GM23338 (cell line): ENCODE results near the gene ANKRD17. TPM values are rescaled to one million over a fixed set of nuclear protein-coding genes. Genes with fewer than 3 reads are reported as not detected.
A peak's percentile ranks its signal among the peaks of the same experiment; 100 is the strongest.

ENCODE experiments used
- ATAC-seq: fragments of 200-7000 bp; cut with Tn5 transposase; 3 replicates; pipeline ENCODE4 v1.9.1; 2020
- DNase-seq: peaks from one replicate; pipeline ENCODE4 v3.0.0-alpha.2; 2015; ENCODE audit warnings: low spot score
- H2AFZ ChIP-seq: fragments of 200-600 bp; sonication (generic); 2 replicates; pipeline ENCODE4 v1.8.0; 2016; ENCODE audit warnings: antibody characterized with exemption, mild to moderate bottlenecking, moderate library complexity
- H3F3A ChIP-seq: fragments of 200-600 bp; sonication (generic); replicated peaks from 2 replicates; pipeline ENCODE4 v1.8.0; 2017; ENCODE audit warnings: antibody characterized with exemption, mixed run types, low read depth
- H3K27ac ChIP-seq: fragments of 200-600 bp; sonication (generic); 2 replicates; pipeline ENCODE4 v1.6.1; 2016; ENCODE audit warnings: low read depth
- H3K27me3 ChIP-seq: fragments of 200-600 bp; sonication (generic); 2 replicates; pipeline ENCODE4 v1.8.0; 2016; ENCODE audit warnings: mild to moderate bottlenecking, mixed run types, moderate library complexity; ENCODE audit not compliant: insufficient read depth
- H3K36me3 ChIP-seq: fragments of 200-600 bp; sonication (generic); 2 replicates; pipeline ENCODE4 v1.8.0; 2016; ENCODE audit warnings: mild to moderate bottlenecking; ENCODE audit not compliant: insufficient read depth
- H3K4me1 ChIP-seq: fragments of 200-600 bp; sonication (generic); 2 replicates; pipeline ENCODE4 v1.8.0; 2016; ENCODE audit warnings: mild to moderate bottlenecking, moderate library complexity; ENCODE audit not compliant: insufficient read depth
- H3K4me2 ChIP-seq: fragments of 200-600 bp; sonication (generic); 2 replicates; pipeline ENCODE4 v1.7.1; 2017; ENCODE audit warnings: mixed run types
- H3K4me3 ChIP-seq: fragments of 200-600 bp; sonication (generic); 2 replicates; pipeline ENCODE4 v1.6.1; 2016; ENCODE audit warnings: mixed run types
- H3K79me2 ChIP-seq: fragments of 200-600 bp; sonication (generic); replicated peaks from 2 replicates; pipeline ENCODE4 v1.8.0; 2017; ENCODE audit warnings: mild to moderate bottlenecking; ENCODE audit not compliant: insufficient read depth
- H3K9me2 ChIP-seq: fragments of 200-600 bp; sonication (generic); 2 replicates; pipeline ENCODE4 v1.8.0; 2017; ENCODE audit not compliant: insufficient read depth
- H4K20me1 ChIP-seq: fragments of 200-600 bp; sonication (generic); replicated peaks from 2 replicates; pipeline ENCODE4 v1.8.0; 2017; ENCODE audit warnings: mild to moderate bottlenecking; ENCODE audit not compliant: insufficient read depth
- H3K27ac Mint-ChIP-seq: 2 replicates; pipeline ENCODE4 v1.8.0; 2020; ENCODE audit warnings: inconsistent platforms, mild to moderate bottlenecking, moderate library complexity, mixed read lengths
- H3K27me3 Mint-ChIP-seq: 3 replicates; pipeline ENCODE4 v1.8.0; 2022; ENCODE audit warnings: low read depth, mild to moderate bottlenecking, moderate library complexity, mixed read lengths, inconsistent platforms; ENCODE audit not compliant: insufficient read depth, poor library complexity
- H3K36me3 Mint-ChIP-seq: 3 replicates; pipeline ENCODE4 v1.8.0; 2021; ENCODE audit warnings: low read depth, mild to moderate bottlenecking, inconsistent platforms, moderate library complexity, mixed read lengths
- H3K4me1 Mint-ChIP-seq: 3 replicates; pipeline ENCODE4 v1.8.0; 2020; ENCODE audit warnings: mild to moderate bottlenecking, inconsistent platforms, mixed read lengths
- H3K4me3 Mint-ChIP-seq: 3 replicates; pipeline ENCODE4 v1.8.0; 2021; ENCODE audit warnings: moderate library complexity, mild to moderate bottlenecking, inconsistent platforms, mixed read lengths
- H3K9me3 Mint-ChIP-seq: 3 replicates; pipeline ENCODE4 v1.8.0; 2020; ENCODE audit warnings: moderate library complexity, mild to moderate bottlenecking, inconsistent platforms, mixed read lengths
- CREB1 ChIP-seq: fragments of 250-450 bp; sonication (Bioruptor Pico); IDR thresholded peaks from 2 replicates; pipeline ENCODE4 v1.5.0; 2020; ENCODE audit warnings: low read depth, mild to moderate bottlenecking, moderate library complexity
- CTCF ChIP-seq, 2 experiments: fragments of 200-600 bp in 1 of 2; sonication (generic) in 1 of 2; conservative IDR thresholded peaks; 2 replicates each; pipeline versions ENCODE4 v1.5.1 to v1.6.1; 2016 to 2017; ENCODE audit warnings: antibody characterized with exemption in 2 of 2, low read depth in 2 of 2, mild to moderate bottlenecking in 2 of 2, moderate library complexity in 1 of 2
- ETS1 ChIP-seq: IDR thresholded peaks from 2 replicates; pipeline ENCODE4 v1.6.1; 2016; ENCODE audit warnings: antibody characterized with exemption
- EZH2 ChIP-seq: fragments of 200-600 bp; sonication (generic); IDR thresholded peaks from one replicate; pipeline ENCODE4 v1.8.0; 2017; ENCODE audit warnings: antibody characterized with exemption, mild to moderate bottlenecking, low read depth; ENCODE audit not compliant: unreplicated experiment
- EZH2phosphoT487 ChIP-seq: fragments of 200-600 bp; sonication (generic); IDR thresholded peaks from one replicate; pipeline ENCODE4 v1.8.1; 2018; ENCODE audit warnings: antibody characterized with exemption; ENCODE audit not compliant: unreplicated experiment
- JUNB ChIP-seq: IDR thresholded peaks from one replicate; pipeline ENCODE4 v1.6.1; 2016; ENCODE audit warnings: antibody characterized with exemption; ENCODE audit not compliant: unreplicated experiment
- NANOG ChIP-seq: IDR thresholded peaks from 2 replicates; pipeline ENCODE4 v1.6.1; 2016; ENCODE audit warnings: antibody characterized with exemption, borderline replicate concordance
- POLR2AphosphoS5 ChIP-seq: IDR thresholded peaks from 2 replicates; pipeline ENCODE4 v1.6.1; 2016; ENCODE audit warnings: antibody characterized with exemption, low read depth
- REST ChIP-seq: IDR thresholded peaks from one replicate; pipeline ENCODE4 v1.6.1; 2018; ENCODE audit warnings: antibody characterized with exemption; ENCODE audit not compliant: unreplicated experiment
- STAT1 ChIP-seq: IDR thresholded peaks from one replicate; pipeline ENCODE4 v1.6.1; 2016; ENCODE audit warnings: antibody characterized with exemption; ENCODE audit not compliant: unreplicated experiment
- ZNF114 ChIP-seq: fragments of 250-450 bp; sonication (Bioruptor Pico); IDR thresholded peaks from 2 replicates; pipeline ENCODE4 v1.5.0; 2020; ENCODE audit warnings: mild to moderate bottlenecking, moderate library complexity
- ZNF331 ChIP-seq: fragments of 250-450 bp; sonication (Bioruptor Pico); IDR thresholded peaks from 2 replicates; pipeline ENCODE4 v1.5.0; 2020; ENCODE audit warnings: low read depth, mild to moderate bottlenecking, moderate library complexity
- ZNF462 ChIP-seq: fragments of 250-450 bp; sonication (Bioruptor Pico); IDR thresholded peaks from 2 replicates; pipeline ENCODE4 v1.5.0; 2020; ENCODE audit warnings: mild to moderate bottlenecking, moderate library complexity
- polyA plus RNA-seq: library from polyadenylated mRNA; unstranded; fragments of >200 nt; fragmentation: Nextera tagmentation; extraction: Ambion mirVana; gene quantifications from 2 replicates; pipeline ENCODE4 v1.2.1, GENCODE V29; 2016
- total RNA-seq: library from RNA; depleted of rRNA; stranded (reverse); fragments of >200 nt; shearing (Covaris generic); gene quantifications from 2 replicates; pipeline ENCODE4 v1.2.3, GENCODE V29; 2014

The ANKRD17 gene
- total and polyA plus RNA-seq, 2 experiments from 2014 or later, result 41.9 to 85.3 TPM

GRCh38 chr4:73066445-73066844, 192.2 kb downstream of the ANKRD17 start:
- no peak for ATAC-seq
- peaks cover 13% of the 10 kb centered on the region for H3K27me3 Mint-ChIP-seq
- Histone ChIP-seq H3K27me3 (no peaks in the 10 kb centered on the region), H3K36me3 (peaks cover 6% of the 10 kb centered on the region; the same call in 1 of the 2 replicates), H3F3A (no peaks in the 10 kb centered on the region), H3K4me1 (no peaks in the 10 kb centered on the region), H3K9me2 (no peaks in the 10 kb centered on the region), H3K4me3 (no peak overlapping the region), H3K27ac (no peak overlapping the region), H3K4me2 (no peak overlapping the region), H4K20me1 (no peaks in the 10 kb centered on the region), H3K79me2 (peaks cover 15% of the 10 kb centered on the region; the same call in 1 of the 2 replicates), H2AFZ (no peak overlapping the region)
- H3K9me3 Mint-ChIP-seq, result no peaks in the 10 kb centered on the region; the same call in 2 of the 3 replicates
- H3K36me3 Mint-ChIP-seq, result peaks cover 28% of the 10 kb centered on the region
- TF ChIP-seq NANOG (no peak), CTCF (conservative IDR thresholded peaks at IDR 0.05; ENCODE audit: low read depth in 2 of 2) (no peak), POLR2AphosphoS5 (no peak), CREB1 (no peak), REST (no peak), ETS1 (no peak), ZNF331 (CRISPR knock-in tag) (no peak), STAT1 (no peak), EZH2phosphoT487 (no peak), ZNF114 (CRISPR knock-in tag) (no peak), ZNF462 (CRISPR knock-in tag) (no peak), EZH2 (no peak), JUNB (no peak)
- DNase-seq, result no peak
- peaks cover 8% of the 10 kb centered on the region for H3K4me1 Mint-ChIP-seq
- peak overlapping the region; percentile 68 for H3K27ac Mint-ChIP-seq
- H3K4me3 Mint-ChIP-seq, result no peak overlapping the region
